GM18498 (cell line): Measurements from ENCODE around the gene SORBS1.
A peak's percentile ranks its signal among the peaks of the same experiment; 100 is the strongest.

ENCODE experiments used
- ATAC-seq: cut with Tn5 transposase; IDR thresholded peaks from one replicate; pipeline ENCODE4 v1.9.1; 2021; ENCODE audit warnings: mild to moderate bottlenecking, moderate library complexity; ENCODE audit not compliant: unreplicated experiment

SORBS1 gene

DNA sequence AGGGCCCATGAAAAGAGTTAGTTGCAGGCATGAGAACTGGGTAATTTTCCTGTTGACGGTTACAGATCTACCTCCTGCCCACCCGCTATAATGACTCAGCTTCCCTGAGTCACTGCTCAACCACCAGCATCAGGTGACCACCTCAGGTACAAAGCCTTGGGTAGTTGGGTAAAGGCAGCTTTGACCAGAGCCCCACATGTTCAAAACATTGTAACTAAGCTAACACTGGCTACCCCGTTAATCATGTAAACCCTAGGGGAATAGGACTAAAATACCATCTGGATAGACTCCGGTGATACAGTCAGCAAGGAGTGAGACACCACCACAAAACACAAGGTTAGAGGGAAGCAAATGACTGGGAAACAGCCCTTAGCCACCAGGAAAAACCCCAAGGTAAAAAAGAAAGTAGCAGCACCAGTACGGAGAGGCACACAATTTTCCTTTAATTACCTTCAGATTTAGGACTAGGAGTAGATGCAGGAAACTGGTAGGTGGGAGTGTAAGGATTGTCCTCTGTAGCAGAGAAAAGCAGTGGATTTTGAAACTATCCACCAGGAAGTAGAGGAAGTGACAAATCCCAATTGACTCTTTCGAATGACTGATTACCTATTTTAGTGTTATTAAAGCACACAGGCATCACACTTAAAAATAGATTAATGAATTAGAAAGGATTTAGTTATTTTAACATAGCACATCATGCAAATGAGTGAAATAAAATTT lies 166.8 kb downstream of the SORBS1 start:
- peak; percentile 63 for ATAC-seq

DNA sequence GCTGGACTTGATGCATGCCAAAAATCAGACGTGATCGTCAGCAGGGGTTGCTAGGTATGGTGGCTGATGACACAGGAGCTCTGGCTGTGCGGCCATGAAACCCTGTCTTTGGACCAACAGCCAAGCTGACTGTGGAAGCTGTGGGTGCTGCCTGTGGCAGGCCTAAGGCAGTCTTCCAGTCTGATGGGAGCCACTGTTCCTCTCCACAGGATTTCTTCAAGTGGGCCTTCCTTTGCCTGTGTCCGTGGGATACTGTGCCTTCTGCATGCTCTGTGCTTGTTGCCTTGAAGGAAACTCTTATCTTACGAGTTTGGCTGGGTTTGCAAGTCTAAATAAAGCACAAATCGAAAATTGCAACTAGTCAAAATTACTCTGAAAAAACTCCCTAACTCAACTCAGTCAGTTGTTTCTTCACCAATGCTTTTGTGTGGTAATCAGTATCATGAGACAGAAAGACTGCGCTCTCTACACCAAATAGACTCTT lies 168.4 kb downstream of the SORBS1 start:
- peak; percentile 36 for ATAC-seq

DNA sequence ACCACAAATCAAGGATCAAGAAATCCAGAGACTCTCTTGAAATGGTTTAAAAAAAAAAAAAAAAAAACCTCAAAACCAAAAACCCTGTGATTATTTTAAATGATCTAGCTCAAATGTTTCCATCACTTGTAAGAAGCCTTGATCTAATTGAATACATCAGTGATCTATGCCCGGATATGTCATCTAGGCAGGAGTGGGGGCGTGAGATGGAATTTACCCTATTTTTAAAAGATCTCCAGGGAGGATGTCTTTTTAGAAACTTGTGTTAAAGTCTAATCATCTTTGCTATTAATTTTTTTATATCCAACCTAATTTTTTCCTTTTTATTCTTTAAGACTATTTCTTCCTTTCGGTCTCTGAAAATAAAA lies 169.0 kb downstream of the SORBS1 start:
- no peak for ATAC-seq

DNA sequence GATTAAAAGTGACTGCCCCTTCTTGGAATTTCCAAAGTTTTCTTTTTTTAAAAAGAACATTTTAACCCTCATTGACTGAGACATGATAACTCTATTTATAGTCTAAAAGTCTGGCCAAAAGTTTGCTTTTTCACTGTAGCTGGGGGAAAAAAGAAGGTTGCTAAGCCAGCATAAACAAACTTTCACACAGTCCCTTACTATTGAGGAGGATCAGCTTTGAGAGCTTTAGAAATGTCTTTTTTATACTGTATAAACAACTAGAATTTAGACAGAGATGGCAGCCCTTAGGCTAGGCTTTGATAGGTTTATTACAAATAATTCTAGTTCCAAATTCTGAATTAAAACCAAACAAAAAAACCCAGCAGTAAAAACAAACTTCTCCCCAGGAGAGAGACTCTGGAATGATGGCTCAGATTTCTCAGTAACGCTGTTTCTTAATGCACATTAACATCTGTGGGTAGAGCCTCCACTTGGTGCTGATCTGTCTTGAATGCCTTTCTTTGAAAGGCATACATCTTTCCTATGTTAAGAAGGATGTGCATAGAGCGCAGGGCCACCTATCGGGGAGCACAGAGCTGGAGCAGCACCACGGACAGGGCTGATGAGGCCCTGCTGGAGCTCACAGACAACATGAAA lies 169.5 kb downstream of the SORBS1 start:
- no peak for ATAC-seq

DNA sequence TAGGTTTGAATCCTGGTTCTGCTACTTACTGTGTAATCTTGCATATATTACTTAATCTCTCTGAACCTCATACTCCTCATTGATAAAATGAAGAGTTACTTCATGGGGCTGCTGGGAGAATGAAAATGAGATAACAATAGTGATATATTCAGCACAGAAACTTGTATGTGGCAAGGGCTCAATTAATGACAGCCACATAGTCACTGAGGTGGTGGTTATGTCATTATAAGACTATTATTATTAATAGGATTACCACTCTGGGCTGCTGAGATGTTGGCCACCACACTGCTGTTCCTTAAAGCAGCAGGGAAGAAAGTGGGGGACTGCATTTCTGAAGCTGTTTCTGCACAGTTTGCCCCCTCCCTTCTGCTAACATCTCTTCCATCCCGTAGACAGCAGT lies 170.0 kb downstream of the SORBS1 start:
- no peak for ATAC-seq

DNA sequence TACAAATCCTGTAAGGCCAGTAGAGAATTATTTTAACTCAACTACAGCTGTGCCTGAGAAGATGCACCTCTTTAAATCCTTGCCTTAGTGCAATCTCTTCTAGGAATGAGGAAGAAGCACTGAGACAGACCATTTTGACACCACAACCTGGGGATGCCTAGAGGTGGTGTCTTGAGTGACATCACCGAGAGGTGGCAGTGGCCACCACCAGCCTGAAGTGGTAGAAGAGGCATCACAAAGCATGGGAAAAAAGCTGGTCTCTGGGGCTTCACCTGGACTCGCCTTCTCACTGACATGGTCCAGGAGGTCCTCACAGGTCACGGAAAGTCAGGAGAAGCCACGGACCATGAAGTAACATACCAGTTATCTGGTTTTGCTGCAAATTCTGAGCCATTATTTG lies 171.2 kb downstream of the SORBS1 start:
- ATAC-seq, result no peak

DNA sequence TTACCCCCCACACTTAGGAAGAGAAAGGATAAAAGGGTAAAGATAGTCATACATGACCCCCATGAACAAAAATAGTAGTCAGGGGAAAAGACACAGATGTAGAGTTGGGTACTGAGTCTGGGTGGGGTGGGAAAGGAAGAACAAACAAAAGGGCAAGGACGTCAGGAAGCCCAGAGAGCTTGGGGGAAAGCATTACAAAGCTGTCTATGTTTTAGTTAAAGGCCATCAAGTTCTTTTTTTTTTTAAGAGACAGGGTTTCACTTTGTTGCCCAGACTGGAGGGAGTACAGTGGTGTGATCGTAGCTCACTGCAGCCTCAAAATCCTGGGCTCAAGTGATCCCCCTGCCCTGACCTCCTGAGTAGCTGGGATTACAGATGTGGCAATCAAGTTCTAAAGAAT lies 172.0 kb downstream of the SORBS1 start:
- ATAC-seq, result no peak

DNA sequence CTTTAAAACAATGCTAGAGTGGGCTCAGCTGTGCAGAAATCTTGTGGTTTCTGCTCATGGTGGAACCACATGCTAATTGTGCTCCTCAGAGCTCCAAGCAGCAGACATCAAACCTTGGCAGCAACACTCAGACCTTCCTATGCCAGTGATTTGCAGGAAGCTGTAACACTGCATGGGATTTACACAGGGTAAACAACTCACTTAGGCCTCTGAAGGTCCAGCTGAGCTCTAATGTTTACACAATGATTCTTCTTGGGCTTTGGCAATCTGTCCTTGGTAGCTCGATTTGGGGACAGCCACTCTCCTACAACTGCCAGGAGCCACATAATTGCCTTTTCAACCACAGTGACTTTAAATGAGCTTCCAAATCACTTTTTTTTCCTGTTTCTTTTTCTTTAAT lies 172.6 kb downstream of the SORBS1 start:
- ATAC-seq, result no peak

DNA sequence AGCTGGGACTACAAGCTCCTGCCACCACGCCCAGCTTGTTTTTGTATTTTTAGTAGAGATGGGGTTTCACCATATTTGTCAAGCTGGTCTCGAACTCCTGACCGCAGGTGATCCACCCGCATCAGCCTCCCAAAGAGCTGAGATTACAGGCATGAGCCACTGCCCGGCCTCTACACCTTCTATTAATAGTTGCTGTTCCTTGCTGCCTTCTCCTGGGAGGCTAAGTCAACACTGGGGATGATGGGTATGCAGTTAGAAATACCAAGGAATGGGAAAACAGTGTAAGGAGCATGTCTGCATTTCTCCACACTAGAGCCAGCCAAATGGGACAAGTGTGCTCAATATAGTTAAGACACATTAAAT lies 173.1 kb downstream of the SORBS1 start:
- no peak for ATAC-seq

DNA sequence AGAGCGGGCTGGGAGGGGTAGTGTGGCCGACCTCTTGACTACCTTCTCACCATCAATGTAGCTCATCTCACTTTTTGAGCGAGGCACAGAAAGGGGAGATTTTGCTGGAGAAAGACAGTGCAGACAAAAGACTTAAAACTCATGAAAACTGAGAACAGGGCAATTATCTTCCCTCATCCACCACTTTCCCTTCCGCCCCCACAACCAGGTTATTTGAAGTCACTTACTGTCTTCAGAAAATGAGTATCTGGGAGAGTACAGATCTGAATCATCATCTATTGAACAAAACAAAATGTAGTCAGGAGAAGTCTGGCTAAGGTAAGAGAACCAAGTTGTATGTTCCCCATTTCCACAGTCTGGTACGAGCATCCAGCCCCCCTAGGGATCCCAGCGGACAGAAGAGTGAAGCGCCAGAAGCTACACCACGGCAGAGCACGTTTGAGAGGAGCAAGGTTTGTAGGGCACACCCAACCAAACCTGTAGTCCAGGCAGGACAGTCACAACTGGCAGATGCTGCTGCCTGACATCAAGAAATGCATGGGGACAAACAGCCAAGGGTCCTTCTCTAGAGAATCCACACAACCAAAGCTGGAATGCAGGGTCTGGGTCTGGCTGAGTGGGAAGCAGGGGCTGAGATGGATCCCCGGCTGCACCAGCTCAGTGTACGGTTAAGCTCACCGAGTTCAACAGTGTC lies 177.0 kb downstream of the SORBS1 start:
- ATAC-seq, result no peak

DNA sequence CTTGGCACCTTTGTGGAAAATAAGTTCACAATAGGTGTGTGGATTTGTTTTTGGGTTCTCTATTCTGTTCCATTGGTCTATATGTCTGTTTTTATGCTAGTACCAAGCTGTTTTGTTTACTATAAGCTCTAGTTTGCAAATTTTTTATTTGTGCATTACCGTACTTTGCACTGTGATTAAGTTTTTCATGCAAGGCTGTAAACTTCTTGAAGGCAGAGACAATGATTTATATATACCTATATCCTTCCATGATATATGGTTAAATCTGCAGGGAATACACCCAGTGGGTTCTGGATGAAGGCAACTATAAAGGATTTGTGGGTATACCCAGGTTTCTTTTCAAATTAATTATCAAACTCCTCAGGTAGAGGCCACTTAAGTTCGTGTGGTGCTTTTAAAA lies 178.6 kb downstream of the SORBS1 start:
- no peak for ATAC-seq

DNA sequence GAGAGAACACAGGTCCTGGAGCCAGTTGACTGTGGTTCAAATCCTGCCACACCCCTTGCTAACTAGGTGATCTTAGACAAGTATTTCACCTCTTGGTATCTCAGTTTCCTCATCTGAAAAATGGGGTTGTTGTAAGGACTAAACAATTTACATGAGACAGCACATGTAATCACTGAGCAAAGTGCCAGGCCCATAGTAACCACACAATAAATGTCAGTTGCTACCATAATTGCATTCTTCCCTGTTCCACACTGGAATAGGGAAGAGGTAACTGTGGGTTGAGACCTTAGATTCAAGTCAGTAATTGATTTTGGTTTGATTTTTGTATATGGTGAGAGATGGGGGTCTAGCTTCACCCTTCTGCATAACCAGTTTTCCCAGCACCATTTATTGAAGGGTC lies 179.0 kb downstream of the SORBS1 start:
- ATAC-seq, result no peak

DNA sequence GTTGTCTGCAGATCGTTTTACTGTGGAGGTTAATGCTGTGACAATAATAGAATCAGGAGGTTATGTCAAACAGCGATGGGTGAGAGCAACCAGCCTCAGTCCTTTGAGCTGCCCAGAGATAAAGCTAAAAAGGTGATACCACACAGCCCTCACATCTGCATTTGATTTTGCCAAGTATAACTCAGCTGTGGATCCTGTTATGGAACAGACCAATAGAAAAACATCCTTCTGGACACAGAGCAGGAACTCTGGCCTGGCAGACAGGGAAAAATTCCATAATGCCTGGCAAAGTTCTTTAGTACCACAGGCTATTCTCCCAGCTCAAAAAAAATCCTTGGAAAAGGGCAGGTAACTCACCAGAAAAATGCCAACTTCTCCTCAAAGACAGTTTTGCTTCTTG lies 183.2 kb downstream of the SORBS1 start:
- ATAC-seq, result no peak

DNA sequence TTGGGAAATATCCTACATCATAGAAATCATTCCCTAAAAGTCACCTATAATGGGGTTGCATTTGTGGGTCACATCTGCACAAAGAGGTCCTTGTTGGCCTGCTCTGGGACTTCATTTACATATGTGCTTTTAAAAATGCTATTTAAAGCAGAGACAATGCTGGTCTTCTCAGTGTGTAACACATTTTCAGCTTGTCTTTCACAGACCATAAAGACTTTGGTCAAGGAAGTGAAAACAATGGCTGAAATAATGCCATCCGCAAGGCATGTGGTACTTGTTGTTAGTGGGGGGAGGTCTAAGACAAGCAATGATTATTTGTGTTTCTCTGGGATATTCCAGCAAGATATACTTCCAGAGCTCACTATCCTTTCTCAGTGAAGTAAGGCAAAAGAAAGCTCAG lies 185.8 kb downstream of the SORBS1 start:
- ATAC-seq, result no peak

DNA sequence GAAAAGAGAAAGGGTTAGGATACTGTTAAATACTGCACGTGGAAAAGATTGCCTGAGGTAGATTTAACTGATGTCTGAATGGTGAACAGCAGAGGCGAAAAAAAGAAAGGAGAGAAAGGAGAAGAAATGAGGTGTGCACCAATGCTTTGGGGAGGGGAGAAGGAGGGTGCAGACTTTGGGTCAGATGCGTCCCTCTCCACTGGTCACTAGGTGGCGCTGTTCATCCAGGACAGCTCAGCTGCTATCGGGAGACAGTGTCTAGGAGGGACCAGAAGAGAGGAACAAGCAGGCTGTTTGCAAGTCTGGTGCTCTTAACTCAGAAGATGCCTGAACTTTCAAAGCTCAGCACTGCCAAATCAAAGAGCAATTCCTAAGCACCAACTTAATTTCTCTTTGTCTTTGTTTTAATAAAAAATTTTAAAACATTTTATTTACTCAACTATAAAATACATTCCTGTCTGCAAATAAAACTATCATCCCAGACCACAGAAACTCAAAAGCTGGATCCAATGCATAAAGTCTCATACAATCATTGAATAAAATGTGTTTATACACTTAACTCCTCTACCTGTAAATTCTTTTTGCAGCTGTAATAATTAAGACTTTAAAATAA lies 186.5 kb downstream of the SORBS1 start:
- peak; percentile 89 for ATAC-seq

DNA sequence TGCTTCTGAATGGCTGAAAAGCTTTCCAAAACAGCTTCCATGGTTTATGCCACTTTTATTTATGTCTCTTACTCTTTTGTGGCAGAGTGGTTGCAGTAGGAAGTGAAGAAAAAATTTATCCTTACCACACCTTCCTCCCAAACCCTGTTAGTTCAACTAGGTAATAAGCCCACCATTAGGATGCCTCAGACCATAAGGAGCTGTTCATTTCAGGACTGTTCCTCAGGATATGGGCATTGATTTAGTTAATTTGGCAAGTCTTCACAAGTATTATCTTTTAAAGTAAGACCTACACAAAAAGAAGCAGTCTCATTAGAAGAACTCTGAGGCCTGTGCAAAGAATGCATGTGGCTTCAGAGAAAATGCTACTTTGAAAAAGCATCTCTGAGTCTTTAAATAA lies 187.5 kb downstream of the SORBS1 start:
- ATAC-seq, result no peak

DNA sequence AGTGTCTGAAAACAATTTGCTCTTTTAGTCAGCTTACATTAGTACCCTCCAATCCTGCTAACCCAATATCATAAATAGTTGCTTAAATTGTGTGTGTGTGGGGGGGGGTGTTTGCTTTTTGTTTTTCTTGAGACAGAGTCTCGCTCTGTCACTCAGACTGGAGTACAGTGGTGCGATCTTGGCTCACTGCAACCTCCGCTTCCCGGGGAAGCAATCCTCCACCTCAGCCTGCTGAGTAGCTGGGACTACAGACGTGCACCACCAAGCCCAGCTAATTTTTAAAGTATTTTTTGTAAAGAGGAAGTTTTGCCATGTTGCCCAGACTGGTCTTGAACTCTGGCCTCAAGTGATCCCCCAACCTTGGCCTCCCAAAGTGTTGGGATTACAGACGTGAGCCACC lies 196.8 kb downstream of the SORBS1 start:
- ATAC-seq, result no peak

DNA sequence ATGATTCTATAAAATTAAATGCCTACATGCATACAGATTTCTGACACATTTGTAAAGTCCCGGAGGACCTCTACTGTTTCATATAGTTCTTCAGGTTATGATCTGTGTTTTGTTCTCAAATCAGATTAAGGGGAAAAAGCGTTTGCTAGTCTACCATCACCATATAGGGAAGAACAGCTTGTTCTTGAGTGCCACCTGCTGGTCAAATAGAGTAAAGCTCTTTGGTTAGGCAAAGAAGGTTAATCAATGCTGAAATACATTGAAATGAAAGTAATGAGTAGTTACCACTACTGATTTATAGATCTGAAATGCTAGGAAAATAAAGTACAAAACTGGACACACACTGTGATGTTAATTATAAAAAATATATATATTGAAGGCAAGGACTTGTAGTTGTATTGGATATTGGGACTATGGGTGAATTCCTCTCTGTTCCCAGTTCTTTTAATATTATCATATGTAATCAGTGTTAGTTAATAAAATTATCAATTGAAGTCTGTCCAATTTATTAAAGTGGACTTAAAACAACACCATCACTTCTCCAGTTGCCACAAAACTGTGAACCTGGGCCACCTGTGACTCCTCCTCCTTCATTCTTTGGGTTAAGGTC lies 197.8 kb downstream of the SORBS1 start:
- peak; percentile 73 for ATAC-seq

DNA sequence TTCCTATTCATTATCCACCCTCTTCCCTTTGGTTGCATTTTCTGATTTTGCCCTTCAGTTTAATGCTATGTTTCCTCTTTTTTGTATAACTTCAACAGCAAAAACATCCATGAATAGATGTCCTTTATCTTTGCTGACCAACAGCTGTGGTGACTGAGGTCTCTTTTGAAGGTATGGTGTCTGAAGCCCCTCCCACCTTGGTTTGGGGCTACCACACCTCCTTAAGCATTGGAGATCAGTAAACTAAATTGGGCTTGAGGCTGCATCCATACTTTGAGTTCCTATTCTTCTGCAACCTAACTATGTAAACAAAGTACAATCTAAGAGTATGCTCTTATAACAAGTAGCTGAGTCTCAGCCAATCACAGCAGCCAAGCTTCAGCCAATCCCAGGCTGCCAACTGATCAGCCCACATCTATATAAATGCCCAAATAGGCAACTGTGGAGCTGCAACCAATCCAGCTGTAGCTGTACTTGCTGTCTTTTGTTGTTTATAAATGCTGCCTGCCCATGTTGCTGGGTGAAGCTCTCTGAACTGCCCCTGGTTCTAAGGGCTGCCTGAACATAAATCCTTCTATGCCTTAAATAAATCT lies 201.0 kb downstream of the SORBS1 start:
- ATAC-seq, result peak; percentile 57

DNA sequence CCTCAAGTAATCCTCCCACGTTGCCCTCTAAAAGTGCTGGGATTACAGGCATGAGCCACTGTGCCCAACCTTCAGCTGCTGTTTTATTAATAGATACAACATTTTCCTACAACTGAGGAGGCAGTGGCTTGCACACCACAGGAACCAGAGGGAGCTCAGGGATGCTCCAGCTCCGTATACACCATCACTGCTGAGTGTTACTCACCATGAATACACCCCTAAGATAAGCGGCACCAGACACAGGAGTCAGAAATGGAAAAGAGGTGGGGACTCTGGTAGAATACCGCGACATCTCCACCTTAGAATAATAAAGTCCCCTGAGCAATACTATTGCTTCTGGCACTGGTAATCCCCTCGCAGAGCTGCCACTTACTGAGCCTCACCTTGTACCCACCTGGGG lies 201.7 kb downstream of the SORBS1 start:
- no peak for ATAC-seq
